ENCODE data around the gene FTCD.
A peak's percentile ranks its signal among the peaks of the same experiment; 100 is the strongest.

Gene FTCD

GRCh38 chr21:46136739-46137349, 18.5 kb downstream of the FTCD start:
- no peak for DNase-seq

GRCh38 chr21:46135782-46136395, 19.5 kb downstream of the FTCD start:
- no peak for DNase-seq

DNA sequence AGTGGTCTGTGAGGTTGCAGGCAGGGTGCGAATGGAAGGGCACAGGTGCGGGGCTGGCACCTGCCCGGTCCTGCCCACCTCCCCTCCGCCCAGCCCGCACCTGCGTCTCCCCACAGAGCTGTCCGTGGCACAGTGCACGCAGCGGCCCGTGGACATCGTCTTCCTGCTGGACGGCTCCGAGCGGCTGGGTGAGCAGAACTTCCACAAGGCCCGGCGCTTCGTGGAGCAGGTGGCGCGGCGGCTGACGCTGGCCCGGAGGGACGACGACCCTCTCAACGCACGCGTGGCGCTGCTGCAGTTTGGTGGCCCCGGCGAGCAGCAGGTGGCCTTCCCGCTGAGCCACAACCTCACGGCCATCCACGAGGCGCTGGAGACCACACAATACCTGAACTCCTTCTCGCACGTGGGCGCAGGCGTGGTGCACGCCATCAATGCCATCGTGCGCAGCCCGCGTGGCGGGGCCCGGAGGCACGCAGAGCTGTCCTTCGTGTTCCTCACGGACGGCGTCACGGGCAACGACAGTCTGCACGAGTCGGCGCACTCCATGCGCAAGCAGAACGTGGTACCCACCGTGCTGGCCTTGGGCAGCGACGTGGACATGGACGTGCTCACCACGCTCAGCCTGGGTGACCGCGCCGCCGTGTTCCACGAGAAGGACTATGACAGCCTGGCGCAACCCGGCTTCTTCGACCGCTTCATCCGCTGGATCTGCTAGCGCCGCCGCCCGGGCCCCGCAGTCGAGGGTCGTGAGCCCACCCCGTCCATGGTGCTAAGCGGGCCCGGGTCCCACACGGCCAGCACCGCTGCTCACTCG, 23.3 kb downstream of the FTCD start:
- no peak for DNase-seq

DNA sequence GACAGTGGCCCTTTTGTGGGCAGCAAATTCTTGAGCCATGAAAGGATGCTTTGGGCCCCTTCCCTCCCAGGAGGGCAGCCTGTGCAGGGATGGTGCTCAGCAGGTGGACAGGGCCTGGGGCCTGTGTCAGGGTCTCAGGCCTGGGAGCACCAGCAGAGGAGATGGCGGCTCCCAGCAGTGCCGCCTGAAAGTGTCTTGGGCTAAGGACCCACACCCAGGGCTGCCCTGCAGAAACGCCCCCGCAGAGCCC, 23.9 kb downstream of the FTCD start:
- no peak for DNase-seq

- no peak for DNase-seq
Observed at GRCh38 chr21:46130831-46131587, 24.4 kb downstream of the FTCD start.

DNA sequence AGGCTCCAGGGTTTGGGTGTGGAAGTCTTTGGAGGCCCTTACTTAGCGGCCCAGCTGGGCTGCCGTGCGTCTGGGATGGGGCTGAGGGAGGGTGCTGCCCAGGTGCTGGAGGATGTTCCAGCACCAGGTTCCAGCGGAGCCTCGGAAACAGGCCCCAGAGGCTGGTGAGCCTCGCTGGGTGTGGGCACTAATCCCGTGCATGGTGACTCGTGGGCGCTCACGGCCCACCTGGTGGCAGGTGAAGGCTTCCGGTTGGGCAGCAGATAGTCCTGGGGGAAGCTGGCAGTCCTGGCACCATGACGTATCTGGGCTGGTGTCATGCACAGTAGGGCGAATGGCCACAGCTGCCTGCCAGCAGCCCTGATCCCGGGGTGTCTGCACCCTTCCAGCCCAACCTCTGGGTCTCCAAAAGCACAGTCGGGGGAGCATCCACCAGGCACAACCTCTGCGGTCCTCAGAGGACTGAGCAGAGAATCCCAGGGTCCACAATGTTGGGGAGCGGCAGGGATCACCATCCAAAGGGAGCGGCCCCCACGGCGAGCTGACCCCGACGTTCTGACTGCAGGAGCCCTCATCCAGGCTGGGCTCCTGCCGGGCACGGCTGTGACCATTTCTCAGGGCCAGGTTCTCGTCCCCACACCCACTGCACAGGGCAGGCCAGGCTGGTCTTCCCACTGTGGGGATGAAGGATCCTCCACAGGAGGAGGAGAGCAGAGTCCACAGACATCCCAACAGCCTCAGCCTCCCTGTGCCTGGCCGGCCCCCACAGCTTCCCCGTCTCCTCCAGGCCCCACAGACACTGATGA, 25.3 kb downstream of the FTCD start:
- no peak for DNase-seq

DNA sequence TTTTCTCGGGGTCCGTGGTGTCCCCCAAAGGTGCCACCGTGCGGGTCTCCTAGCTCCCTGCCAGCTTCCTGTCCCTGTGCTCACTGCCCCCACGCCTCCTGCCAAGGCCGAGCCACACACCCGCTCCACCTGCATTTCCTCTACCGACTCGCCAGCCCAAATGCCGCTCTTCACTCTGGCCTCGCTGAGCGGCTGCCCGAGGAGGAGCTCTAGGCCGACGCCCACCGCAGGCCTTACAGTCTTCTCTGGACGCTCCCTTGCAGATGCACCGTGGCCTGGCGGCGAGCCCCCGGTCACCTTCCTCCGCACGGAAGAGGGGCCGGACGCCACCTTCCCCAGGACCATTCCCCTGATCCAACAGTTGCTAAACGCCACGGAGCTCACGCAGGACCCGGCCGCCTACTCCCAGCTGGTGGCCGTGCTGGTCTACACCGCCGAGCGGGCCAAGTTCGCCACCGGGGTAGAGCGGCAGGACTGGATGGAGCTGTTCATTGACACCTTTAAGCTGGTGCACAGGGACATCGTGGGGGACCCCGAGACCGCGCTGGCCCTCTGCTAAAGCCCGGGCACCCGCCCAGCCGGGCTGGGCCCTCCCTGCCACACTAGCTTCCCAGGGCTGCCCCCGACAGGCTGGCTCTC, 26.3 kb downstream of the FTCD start:
- DNase-seq, result no peak

DNA sequence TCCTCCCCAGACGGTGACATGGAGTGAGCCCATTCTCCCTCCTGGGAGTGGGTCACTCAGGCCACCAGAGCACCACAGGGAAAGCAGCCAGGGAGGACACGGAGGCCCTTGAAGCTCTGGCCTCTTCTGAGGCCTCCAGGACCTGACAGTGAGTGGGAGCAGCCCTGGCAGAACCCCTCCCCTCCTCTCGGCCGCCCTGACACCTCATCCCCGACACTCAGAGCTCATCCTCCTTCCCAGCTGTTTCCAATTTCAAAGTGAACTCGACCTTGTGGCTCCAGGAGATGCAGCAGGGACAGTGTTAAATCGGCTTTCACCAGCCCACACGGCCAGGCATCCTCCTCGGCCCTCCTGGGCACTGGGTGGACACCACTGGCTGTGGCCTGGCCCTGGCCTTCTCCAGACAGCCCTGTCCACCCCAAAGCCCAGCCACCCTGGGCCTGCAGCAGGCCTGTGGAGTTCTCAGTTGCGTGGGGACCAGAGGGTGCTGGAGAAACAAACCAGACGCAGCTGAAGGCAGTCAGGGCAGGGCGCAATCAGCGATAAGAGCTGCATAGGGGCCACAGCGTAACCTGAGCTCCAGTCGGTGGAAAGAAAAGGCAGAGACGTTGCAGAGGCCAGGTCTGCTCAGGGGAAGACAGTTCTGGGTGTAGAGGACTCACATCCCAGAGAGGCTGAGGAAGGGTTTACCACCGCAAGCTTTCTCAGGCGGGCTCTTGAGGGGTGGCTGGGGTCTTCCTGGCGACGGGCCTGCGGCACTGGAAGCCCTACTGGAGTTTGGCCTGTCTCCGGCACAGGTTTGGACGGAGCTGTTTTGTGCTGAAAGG, 27.1 kb downstream of the FTCD start:
- peak; percentile 43 for DNase-seq

DNA sequence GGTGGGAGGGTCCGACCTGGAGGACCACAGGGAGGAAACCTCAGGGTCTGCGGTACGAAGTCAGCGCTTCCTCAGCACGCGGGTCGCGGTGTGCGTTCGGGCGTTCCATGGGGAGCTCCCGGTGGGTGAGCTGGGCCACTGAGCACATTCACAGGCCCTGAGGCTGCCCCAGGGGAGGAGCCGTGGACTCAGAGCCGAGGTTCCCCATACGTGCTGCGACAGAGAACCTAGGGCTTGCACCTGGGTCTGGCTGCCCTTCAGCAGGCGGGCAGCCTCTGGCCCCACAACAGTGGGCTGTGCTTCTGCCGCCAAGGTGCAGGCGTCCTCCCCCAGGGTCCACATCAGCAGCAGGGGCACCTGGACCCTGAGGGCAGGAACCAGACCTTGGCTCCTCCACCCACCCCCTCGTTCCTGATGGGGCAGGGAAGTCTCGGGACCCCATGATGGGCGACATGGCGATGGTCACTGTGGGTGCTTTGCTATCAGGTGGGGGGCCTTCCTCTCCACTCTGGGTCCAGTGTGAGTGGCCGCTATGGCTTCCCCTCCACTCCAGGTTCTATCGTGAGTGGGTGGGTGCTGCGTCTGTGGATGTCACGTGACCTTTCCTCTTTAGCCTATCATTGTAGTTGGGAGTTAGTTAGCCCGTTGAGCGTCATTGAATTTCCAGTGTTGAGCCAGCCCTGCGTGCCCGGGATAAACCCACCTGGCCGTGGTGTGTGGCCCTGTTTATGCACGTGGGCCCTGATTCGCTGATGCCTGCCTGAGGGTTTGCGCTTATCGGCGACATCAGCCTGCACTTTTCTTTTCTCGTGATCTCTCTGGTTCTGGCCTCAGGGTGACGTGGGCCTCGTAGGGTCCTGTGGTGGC, 27.9 kb downstream of the FTCD start:
- peak; percentile 14 for DNase-seq

- DNase-seq, result peak; percentile 31
Observed at GRCh38 chr21:46126309-46127238, 28.8 kb downstream of the FTCD start.

GRCh38 chr21:46125846-46126301, 29.5 kb downstream of the FTCD start:
- DNase-seq, result peak; percentile 13

DNA sequence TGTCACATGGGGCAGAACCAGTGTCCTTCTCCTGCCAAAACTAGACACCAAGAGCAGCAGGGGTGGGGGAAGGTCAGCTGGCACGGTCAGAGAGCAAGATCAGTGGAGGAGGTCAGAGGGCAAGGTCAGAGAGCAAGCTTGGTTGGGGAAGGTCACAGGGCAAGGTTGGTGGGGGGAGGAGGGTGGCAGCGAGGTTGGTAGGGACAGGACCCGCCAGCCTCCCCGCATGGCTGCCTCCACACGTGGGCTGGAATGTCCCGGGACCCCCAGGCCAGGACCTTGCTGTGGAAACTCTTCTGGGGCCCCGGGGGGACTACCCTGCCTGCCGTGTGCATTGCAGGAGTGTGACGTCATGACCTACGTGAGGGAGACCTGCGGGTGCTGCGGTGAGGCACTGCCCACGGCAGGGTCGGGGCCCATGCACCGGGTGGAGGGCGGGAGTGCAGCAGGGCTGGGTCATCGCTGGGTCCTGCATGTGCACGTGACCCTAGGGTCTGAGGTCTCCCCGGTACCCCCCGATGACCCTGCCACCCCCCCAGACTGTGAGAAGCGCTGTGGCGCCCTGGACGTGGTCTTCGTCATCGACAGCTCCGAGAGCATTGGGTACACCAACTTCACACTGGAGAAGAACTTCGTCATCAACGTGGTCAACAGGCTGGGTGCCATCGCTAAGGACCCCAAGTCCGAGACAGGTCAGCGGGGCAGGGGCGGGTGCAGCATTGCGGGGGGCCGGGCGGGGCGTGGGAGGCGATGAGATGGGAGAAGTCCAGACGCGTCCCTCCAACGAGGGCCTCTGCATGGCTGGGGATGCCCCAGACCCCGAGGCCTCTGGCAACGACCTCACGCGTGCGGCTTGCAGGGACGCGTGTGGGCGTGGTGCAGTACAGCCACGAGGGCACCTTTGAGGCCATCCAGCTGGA, 30.2 kb downstream of the FTCD start:
- DNase-seq, result peak; percentile 31

DNA sequence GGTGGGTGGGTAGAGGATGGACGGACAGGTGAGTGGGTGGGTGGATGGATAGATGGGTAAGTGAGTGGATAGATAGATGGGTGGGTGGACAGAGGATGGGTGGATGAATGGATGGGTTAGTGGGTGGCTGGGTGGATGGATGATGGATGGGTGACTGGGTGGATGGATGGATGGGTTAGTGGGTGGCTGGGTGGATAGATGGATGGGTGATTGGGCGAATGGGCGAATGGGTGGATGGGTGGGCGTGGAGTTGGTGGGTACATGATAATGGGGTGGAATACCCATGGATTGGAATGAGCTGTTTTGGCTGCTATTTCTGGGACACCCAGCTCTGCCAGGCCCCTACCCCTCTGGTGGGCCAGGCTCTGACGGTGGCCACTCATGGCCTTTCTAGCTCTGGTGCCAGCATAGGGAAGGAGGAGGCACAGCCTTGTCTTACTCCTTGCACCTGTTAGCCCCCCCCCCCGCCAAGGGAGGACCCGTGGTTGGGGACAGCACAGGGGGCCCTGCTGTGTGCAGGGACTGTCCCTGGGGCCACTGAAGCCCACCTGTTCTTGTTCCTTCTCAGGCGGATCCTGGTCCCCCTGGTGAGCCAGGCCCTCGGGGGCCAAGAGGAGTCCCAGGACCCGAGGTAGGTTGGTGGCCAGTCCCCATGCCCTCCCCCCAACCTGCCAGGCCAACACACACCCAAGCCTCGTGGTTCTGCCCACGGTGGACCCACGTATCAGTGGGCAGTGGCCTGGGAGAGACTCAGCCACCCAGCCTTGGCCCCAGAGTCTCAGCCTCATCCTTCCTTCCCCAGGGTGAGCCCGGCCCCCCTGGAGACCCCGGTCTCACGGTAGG, 31.1 kb downstream of the FTCD start:
- DNase-seq, result peak; percentile 22

- peak; percentile 13 for DNase-seq
Observed at GRCh38 chr21:46122758-46123683, 32.4 kb downstream of the FTCD start.

GRCh38 chr21:46122237-46122671, 33.1 kb downstream of the FTCD start:
- DNase-seq, result no peak

Measured in right hindlimb (tissue), 1 donor.